HG03354 (cell line): ENCODE measurements around the gene ABCC1.

ENCODE experiments used
- ATAC-seq: cut with Tn5 transposase; IDR thresholded peaks from one replicate; pipeline ENCODE4 v1.9.1; 2021; ENCODE audit warnings: mild to moderate bottlenecking; ENCODE audit not compliant: unreplicated experiment, poor library complexity, severe bottlenecking

Gene ABCC1

GRCh38 chr16:15985144-15985543, 35.7 kb downstream of the ABCC1 start:
- ATAC-seq = no peak

DNA sequence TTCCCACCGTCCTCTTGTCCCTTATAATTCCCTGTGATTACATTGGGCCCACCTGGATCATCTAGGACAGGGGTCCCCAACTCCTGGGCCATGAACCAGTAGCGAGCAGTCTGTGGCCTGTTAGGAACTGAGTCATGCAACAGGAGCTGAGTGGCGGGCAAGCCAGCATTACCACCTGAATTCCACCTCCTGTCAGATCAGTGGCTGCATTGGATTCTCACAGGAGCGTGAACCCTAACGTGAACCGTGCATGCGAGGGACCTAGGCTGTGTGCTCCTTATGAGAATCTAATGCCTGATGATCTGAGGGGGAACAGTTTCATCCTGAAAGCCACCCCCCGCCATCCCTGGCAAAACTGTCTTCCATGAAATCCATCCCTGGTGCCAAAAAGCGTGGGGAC, 36.8 kb downstream of the ABCC1 start:
- ATAC-seq = no peak

GRCh38 chr16:15988268-15989013, 39.0 kb downstream of the ABCC1 start:
- ATAC-seq = no peak

DNA sequence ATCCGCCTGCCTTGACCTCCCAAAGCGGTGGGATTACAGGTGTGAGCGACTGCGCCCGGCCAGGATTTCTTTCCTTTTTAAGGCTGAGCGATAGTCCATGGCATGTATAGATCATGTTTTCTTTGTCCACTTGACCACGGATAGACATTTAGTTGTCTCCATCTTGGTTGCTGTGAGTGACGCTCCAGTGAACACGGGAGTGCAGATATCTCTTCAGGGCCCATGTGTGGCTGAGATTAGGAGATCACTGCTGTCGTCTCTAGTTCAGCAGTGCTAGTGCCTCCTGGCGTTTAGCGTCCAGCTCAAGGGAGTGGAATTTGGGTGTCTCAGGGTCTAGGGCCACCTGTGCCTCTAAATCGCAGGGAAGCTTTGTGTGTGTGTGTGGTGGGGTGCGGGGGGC, 41.5 kb downstream of the ABCC1 start:
- no peak for ATAC-seq

- no peak for ATAC-seq
Observed at GRCh38 chr16:15993128-15993527, 43.7 kb downstream of the ABCC1 start.

DNA sequence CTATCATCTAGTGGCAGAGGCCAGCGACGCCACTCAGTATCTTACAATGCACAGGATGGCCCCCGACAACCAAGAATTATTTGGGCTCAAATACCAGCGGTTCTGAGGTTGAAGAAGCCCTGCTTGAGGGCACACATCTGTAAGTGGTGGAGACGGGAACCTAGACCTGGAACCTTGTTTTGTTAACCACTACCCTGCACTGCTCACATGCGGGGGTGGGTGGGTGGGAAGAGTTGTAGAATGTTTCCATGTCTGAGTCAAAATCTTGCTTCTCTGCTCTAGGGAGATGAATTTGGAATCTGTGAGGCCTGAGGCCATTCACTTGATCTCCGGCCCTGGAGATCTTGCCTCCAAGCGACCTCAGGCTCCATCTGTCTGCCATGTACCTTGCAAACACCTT, 44.1 kb downstream of the ABCC1 start:
- no peak for ATAC-seq

- no peak for ATAC-seq
Observed at GRCh38 chr16:15993946-15994665, 44.7 kb downstream of the ABCC1 start.

DNA sequence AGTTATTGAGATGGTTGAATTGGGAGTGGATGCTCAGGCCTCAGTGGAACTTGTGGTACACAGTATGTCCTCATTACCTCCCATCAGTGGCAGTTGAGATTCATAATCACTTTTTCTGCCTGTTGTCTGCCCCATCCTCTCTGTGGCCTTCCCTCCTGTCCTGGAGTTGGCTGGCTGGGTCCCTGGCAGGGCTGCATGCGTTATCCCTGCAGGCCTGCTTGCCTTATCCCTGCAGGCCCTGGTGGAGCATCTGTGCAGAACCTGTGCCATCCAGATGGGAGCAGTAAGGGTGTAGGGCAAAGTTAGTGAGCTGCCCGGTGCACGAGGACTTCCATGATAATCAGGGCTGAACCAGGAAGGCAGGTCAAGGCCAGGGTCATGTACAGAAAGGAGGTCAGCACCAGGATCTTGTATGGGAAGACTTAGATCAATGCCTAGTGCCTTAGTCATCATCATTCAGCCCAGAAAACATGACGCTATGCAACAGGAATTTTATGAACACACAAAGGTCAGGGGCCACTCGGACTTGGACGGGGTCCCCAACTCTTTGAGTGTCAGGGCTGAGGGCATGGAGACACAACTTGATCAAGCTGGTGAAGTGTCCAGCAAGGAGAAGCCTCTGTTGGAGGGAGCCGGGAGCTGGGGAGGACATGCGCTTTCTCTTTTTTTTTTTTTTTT, 47.2 kb downstream of the ABCC1 start:
- no peak for ATAC-seq

- ATAC-seq = no peak
Observed at GRCh38 chr16:16000685-16001084, 51.3 kb downstream of the ABCC1 start.

GRCh38 chr16:16001596-16002255, 52.3 kb downstream of the ABCC1 start:
- ATAC-seq = no peak

GRCh38 chr16:16003719-16004313, 54.4 kb downstream of the ABCC1 start:
- no peak for ATAC-seq

DNA sequence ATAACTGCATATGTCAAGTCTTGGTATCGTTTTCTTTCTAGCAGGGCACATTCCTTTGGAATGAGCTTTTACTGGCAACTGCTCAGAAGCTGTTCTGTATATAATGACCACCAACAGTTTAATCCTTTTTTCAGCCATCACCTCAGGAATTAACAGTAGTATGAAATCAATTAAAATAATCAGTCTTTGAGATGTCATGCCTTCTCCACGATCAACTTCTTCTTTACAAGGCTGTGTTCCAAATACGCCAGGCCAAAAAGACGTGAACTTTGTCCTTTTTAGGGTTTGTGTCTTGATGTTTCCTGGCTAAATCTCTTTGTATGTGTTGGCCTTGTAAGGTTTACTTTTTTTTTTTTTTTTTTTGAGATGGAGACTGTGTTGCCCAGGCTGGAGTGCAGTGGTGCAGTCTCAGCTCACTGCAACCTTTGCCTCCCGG, 54.9 kb downstream of the ABCC1 start:
- no peak for ATAC-seq

DNA sequence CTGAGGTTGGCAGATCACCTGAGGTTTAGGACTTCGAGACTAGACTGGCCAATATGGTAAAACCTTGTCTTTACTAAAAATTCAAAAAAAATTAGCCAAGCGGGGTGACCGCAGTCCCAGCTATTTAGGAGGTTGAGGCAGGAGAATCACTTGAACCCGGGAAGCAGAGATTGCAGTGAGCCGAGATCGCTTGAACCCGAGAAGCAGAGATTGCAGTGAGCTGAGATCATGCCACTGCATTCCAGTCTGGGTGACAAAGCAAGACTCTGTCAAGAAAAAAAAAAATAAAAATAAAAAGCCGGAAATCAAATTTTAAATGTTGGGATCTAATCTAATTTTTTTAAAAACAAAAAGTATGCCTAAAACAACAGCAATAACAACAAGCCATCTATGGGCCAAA, 56.3 kb downstream of the ABCC1 start:
- no peak for ATAC-seq

- no peak for ATAC-seq
Observed at GRCh38 chr16:16006650-16007049, 57.2 kb downstream of the ABCC1 start.

GRCh38 chr16:16007743-16008111, 58.3 kb downstream of the ABCC1 start:
- peak; percentile 73 for ATAC-seq

DNA sequence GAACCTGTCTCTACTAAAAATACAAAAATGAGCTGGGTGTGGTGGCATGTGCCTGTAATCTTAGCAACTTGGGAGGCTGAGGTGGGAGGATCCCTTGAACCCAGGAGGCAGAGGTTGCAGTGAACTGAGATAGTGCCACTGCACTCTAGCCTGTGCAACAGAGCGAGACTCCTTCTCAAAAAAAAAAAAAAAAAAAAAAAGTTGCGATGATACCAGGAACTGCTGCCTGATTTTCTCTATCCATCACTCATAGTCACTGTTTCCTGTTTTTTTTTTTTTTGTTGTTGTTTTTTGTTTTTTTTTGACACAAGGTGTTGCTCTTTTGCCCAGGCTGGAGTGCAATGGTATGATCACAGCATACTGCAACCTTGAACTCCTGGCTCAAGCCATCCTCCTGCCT, 59.2 kb downstream of the ABCC1 start:
- no peak for ATAC-seq

DNA sequence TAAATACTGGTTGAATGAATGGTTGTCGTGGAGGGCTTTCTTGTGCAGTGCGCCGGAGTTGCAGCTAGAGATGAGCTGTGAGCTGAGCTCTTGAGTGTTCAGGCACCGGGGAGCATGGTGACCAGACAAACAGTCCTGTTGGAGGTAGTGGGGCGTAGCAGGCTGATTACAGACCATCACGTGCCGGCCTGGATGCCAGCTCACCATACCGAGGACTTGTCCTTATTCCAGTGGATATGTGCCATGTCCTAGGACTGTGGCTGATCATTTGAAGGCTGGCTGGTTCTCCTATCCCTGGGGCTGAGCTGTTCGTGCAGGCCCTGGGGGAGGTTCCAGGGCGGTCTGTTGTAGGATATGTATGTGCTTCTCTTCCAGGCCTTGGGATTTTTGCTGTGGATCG, 60.0 kb downstream of the ABCC1 start:
- ATAC-seq = no peak

DNA sequence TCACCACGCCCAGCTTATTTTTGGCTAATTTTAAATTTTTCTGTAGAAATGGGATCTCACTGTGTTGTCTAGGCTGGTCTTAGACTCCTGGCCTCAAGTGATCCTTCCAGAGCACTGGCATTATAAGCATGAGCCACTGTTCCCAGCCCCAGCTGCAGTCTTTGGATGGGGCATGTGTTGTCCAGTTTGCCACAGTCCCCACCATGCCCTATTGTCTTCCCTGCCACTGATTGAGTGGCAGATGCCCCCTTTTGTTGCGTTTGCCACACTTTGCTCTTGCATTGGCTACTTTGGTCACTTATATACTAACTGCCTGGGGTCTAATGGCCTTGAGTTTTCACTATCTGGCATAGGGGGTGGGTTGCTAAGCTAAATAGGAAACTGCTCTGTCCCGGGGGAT, 60.8 kb downstream of the ABCC1 start:
- no peak for ATAC-seq

GRCh38 chr16:16012144-16012543, 62.7 kb downstream of the ABCC1 start:
- ATAC-seq = no peak

GRCh38 chr16:16013812-16014211, 64.4 kb downstream of the ABCC1 start:
- no peak for ATAC-seq
